HG02884 (cell line): ENCODE results near the gene DMWD.

Experiments used
- ATAC-seq: cut with Tn5 transposase; IDR thresholded peaks from one replicate; pipeline ENCODE4 v1.9.1; 2021; ENCODE audit warnings: mild to moderate bottlenecking, moderate library complexity; ENCODE audit not compliant: unreplicated experiment

Gene DMWD

DNA sequence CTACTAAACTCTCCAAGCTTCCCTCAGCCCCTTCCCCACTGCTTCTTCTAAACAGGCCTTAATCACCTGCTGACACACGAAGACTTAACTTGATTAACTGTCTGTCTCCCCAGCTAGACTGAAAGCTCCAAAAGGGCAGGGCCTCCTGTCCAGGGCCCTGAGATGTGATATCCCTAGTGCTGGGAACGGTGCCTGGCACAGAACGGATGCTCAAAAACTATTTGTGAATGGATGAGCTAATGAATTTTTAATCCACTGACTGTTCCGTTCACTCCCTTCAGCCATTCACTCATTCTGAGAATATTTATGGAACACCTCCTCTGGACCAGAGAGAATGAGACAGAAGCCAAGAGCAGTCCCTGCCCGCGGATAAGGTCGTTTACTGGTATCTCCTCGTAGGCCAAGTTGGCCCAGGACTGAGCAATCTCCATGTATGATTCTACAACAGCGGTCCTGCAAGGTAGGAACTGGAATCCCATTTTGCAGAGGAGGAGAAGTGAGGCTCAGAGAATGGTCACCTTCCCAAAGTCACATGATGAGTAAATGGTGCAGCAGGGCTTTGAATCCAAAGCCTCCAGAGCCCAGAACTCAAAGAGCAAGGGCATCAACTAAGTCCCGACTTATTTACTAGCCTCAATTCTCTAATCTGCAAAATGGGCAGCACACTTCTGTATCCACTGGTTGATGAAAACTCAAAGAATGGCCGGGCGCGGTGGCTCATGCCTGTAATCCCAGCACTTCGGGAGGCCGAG is 3.4 kb downstream of the DMWD start:
- no peak for ATAC-seq

DNA sequence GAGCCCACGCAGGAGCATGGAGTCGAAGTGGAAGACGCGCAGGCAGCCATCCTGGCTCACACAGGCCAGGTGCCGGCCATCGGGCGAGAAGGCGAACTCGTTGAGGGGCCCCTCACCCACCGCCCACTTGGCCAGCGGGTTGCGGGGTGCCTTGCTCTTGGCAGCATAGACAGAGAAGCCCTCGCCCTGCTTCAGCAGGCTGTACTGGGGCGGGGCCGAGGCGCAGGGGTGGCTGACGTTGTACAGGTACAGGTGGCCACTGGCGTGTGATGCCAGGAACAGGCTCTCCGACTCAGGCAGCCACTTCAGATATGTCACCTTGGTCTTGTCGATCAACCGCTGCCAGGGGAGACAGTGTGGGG is 6.1 kb downstream of the DMWD start:
- no peak for ATAC-seq

DNA sequence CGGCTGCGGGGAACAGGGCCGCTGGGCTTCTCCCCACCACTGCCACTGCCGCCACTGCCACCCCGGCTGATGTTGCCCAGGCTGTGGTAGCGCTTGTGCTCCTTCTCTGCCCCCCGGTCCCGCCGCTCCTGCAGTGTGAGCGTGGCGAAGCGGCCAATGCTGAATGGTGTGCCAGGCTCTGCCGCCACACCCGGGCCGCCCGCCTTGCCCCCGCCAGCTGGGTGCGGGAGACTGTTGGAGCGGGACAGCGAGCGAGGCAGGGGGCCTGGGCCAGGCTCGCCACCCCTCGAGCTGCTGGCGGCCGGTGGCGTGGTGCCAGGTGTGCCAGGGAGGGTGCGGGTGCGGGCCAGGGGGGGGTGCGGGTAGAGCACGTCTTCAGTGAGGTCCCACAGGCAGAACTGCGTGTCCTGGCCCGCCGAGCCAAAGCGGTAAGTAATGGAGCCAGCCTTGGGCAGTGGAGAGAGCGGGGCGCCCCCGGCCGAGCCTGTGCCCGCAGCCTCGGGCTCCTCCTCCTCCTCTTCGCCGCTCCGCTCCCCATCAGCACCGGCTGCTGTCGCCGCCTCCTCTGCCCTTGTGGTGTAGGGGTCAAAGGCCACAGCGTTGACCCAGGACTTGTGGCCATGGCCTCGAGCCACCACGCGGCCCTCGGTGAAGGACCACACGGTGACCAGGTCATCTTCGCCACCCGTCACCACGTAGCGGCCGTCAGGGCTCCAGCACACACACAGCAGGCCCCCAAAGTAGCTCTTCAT is 6.7 kb downstream of the DMWD start:
- no peak for ATAC-seq

DNA sequence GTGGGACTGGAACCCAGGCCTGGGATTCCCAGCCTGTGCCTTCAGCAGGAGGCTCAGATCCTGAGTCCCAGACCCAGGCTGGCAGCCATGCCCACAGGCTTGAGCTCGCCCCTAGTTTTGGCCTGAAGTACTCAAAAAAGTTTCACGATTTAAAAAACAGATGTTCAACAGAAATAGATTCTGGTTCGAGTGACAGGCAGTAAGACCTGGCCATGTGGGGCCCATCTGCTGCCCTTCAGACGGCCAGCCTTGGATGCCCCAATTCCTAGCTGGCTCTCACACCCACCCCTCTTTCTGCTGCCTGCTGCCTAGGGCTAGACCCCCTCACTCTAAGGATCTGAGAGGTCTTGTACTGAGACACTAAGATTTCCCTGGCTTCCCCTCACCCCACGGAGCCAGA is 7.5 kb downstream of the DMWD start:
- ATAC-seq: no peak

DNA sequence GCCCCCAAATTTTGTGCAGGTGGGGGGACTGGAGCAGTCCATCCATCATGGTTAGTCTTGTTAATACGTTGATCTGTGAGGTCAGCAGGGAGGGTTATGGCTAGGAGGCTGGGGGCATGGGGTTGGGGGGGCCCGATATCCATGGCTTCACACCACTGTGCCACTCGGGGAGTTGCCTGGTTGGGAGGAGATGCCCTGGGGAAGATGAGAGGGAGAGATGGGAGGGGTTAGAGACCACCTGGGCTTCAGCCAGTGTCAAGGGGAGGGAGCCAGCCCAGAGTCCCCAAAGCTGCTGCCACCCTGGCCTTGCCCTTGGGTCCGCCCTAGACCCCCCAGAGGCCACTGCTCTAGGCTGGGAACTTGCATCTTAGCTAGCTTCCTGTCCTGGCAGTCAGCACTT is 8.5 kb downstream of the DMWD start:
- no peak for ATAC-seq

DNA sequence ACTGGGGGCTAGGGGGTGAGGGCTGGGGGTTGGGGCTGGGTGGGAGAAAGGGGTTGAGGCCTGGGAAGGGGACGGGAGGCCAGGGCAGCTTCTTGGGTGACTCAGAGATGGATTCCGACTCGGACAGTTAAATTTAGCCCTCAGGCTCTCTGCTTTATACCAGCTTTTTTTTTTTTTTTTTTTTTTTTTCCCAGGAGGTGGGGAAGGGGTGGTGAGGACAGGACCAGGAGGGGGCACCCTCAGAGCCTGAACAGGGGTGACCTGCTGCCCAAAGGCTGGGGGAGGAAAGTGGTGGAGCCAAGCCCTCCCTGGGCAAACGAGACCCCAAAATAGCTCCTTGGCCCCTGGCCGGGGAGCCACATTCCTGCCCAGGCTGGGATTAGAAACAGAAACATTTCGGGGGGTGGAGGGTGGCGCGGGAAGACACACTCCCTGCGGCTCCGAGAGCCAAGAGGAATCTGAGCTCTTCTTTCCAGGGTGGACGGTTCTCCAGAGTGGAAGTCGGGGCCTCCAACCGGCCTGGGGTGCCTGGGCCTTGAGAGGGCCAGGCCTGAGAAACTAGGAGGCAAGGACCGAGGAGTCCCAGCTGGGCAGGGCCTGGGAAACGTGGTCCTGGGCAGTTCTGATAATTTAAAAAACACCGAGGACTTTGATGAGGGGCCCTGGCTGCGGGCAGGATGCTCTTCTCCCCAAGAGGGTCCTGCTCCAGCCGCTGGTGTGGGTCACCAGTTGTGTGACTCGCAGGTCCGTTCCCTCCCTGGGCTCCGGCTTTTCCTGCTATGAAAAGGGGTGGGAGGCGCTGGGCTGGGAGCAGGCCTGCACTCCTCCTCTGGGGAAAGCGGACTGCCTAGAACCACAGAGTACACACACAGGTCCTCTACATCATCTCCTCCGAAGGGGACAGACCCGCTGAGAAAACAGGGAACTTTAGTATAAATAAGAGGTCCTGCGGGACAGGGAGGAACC is 9.5 kb downstream of the DMWD start:
- ATAC-seq: no peak

DNA sequence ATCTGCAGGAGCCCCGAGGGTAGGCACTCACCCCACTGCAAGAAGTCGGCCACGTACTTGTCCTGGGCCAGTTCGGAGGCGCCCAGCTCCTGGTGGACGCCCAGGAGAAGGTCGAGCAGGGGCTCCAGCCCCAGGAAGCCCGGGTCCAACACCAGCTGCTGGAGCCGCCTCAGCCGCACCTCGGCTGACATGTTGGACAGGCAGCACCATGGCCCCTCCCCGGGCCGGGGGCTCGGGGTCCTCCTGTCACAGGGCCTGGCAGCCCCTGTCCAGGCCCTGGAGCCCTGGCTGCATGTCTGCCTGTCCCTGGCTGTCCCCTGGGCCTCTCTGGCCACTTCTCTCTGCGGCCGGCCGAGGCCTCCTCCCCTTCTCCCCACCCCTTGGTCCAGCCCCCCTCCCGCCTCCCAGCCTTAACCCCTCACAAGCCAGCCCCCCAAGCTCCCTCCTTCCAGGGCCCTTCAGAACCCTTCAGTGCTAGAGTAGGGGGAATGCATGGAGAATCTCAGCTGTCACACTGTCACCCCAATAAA is 10.4 kb downstream of the DMWD start, which contains the start of gene DMPK:
Gene DMPK, minus strand, starts transcription at position 329 of the 530 bp plus-strand sequence. Its CDS starts 138 bp downstream, at position 191.
- ATAC-seq: no peak

DNA sequence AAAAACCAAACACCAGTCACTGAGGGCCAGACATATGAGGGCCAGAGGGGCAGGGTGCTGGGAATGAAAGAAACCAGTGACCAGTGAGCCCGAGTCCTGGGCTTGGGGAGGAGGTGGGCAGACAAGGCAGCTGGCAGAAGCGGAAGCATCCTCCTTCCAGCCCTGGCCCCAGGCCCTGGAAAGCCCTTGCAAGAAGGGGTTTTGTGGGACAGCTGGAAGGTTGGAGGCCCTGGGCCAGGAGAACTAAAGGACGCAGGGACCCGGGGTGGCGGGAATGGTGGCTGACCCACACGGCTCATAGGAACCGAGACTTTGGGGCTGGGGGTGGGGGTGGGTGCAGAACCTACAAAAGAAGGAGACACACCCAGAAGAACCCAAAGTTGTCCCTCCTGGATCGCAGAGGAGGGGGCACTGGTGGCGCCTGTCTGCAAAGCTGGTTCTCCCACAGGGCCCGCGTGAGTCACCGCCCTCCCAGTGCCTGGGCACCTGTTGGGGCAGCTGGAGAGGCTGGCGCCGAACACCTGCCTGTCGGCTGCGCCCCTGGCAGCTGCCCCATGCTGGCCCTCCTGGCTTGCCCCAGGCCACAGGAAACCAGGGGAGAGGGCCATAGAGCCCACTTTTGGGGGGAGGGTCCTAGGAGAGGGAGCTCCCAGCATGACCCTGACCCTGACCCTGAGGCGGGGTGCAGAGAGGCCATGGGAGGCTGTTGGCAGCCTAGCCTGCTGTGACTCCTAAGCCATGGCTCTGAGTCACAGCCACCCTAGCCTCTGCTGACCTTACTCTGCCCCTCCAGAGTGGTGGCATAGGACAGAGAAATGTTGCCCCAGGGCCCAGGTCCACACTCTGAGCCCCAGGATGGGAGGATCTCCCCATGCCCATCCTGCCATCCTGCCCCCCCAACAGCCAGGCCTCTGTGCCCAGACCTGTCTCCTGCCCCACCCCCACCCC is 11.2 kb downstream of the DMWD start:
- no peak for ATAC-seq

DNA sequence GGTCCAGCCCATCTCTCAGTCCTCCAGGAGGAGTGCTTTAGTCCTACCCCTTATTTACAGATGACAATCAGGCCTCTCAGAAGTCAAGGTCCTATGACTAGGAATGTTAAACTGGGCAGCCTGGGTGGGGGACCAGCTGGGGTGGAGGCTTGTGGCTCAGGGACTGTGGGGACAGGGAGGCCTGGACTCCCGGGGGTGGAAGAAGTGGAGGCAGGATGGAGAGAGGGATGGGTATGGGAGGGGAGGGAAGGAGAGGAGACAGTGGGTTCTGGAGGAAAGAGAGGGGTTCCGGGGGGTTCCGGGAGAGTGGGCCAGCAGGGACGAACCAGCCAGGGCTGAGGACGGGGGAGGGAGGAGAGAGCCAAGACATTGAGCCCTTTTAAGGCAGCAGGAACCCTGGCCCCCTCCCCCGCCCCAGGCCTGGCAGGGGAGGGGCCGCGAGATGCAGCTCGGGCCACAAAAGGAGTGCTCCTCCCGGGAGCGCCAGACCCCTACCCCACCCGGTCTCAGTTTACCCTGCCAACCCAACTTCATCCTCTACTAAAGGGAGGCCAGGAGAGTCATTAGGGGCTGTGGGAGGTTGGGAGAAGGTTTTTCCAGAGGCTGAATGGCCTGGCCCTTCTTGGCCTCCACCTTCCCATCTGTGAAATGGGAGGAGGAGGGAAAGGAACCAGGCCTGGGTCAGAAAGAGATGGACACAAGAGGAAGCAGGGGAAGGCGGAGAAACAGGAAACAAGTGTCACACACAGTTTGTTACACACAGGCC is 12.0 kb downstream of the DMWD start:
- ATAC-seq: no peak

DNA sequence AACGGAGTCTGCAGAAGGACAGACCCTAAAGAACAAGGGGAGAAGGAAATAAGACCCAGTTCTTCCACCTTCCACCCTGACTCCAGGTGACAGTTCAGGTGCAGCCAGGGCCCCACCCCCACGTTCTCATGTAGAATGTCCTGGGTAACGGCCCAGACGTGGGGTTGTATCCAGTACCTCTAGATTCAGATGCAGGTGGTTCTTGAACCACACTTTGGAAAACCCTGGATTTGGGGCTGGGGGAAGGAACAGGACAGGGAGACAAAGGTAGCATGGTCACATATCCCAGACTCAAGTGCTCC is 12.5 kb downstream of the DMWD start:
- ATAC-seq: no peak

DNA sequence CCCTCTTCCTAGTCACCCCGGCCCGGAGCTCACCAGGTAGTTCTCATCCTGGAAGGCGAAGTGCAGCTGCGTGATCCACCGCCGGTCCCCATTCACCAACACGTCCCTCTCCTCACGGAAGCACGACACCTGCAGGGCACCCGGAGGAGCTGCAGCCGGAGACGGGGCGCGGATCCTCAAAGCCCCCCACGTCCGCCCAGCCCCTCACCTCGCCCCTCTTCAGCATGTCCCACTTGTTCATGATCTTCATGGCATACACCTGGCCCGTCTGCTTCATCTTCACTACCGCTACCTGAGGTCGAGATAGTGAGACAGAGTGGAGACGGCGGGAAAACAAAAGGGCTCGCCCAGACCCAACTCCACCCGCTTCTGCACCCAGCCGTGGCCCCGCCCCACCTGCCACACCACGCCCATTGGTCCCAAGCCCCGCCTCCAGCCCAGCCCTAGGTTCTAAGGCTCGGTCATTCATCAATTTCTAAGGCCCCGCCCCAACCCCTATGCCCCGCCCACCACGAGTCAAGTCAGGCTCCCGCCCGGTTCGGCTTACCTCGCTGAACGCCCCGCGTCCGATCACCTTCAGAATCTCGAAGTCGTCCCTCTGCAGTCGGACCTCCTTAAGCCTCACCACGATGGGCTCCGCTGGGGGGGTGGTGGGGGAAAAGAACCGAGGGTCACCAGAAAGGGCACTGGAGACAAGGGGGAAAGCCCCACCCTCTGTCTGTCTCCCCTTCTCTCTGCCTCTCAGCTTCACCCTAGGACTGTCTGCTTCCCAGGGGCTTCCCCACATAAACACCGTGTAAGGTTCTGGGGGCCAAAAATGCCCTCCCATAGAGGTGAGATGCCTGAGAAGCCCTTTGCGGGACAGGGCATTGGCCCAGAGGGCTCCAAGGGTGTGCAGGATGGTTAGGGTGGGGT is 13.2 kb downstream of the DMWD start:
- ATAC-seq: peak; percentile 70

DNA sequence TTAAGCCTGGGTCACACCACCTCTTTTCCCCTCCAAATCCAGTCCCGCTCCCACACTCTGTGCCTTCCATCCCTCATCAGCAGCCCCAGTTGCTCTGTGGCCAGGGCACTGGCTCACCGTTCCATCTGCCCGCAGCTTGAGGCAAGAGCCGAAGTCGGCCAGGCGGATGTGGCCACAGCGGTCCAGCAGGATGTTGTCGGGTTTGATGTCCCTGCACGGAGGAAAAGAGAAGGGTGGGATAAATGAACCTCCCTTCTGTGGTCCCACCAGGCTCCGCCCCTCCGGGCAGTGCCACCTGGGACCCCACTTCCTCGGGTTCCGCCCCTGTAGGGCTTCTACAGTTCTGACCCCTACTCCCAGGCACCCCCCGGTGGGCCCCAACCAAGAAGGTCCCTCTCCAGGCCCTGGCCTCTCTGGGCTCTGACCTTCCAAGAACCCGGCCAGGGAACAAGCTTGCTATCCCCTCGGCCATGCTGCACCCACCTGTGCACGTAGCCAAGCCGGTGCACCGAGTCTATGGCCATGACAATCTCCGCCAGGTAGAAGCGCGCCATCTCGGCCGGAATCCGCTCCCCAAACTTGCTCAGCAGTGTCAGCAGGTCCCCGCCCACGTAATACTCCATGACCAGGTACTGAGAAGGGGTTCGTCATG is 14.5 kb downstream of the DMWD start:
- no peak for ATAC-seq

DNA sequence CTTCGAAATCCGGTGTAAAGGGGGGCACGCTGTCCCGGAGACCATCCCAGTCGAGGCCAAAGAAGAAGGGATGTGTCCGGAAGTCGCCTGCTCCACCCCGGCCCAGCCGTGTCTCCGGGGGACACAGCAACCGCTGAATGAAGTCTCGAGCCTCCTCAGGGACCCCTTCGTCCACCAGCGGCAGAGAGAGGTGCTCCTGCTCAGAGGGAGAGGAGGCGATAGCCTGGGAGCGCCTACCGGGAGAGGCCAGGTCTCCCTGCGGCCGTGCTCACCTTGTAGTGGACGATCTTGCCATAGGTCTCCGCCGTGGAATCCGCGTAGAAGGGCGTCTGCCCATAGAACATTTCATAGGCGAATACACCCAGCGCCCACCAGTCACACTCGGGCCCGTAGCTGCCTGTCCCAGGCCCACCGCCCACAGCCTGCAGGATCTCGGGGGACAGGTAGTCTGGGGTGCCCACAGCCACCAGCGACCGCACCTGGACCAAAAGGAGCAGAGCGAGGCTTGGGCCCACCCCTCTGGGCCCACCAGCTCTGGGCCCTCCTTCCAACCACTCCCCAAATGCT is 15.2 kb downstream of the DMWD start:
- ATAC-seq: no peak

DNA sequence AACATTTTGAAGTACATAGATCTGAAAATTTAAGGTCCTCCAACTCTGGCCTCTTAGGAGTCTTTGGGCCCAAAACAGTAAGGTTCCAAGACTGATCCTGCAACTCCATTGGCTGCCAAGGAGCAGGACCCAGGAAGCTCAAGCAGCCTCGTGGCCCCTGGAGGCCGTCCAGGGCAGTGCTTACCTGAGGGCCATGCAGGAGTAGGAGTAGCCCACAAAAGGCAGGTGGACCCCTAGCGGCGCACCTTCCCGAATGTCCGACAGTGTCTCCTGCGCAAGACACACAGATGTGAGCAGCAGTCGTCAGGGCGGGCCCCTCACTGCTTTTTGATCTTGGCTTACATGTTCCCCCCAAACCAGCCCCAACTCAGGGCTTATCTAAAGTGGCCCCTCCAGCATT is 17.9 kb downstream of the DMWD start:
- no peak for ATAC-seq

DNA sequence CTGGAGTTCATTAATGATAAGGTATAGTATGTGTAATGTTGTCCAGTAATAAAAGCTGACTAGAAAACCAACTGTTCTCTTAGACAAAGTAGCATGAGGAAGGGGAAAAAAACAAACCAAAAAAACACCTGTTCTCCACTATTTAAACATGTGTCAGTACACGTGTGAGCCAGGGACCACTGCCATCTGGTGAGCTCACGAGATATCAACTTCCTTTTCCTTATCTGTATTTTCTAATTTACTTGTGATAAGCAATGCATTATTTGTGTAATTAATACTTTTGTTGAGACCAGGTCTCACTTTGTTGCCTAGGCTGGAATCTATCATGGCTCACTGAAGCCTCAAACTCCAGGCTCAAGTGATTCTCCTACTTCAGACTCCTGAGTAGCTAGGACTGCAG is 19.3 kb downstream of the DMWD start:
- ATAC-seq: no peak

DNA sequence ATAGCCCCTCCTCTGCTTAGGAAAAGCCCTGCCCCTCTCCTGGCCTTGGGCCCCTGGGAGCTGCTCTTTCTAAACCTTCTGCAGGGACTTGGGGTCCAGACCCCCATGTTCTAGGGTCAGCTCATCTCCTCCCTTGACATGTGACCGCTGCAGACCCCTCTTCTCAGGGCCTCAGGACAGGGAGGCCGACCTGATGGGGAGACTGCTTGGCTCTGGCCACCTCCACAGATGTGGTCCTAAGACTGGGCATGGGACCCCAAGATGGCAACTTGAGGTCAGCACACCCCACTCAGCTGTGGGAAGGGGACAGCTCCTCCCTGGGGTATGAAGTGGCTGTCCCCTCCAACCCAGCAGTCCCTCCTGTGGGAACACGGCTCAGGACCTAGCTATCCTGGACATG is 19.7 kb downstream of the DMWD start:
- ATAC-seq: no peak

DNA sequence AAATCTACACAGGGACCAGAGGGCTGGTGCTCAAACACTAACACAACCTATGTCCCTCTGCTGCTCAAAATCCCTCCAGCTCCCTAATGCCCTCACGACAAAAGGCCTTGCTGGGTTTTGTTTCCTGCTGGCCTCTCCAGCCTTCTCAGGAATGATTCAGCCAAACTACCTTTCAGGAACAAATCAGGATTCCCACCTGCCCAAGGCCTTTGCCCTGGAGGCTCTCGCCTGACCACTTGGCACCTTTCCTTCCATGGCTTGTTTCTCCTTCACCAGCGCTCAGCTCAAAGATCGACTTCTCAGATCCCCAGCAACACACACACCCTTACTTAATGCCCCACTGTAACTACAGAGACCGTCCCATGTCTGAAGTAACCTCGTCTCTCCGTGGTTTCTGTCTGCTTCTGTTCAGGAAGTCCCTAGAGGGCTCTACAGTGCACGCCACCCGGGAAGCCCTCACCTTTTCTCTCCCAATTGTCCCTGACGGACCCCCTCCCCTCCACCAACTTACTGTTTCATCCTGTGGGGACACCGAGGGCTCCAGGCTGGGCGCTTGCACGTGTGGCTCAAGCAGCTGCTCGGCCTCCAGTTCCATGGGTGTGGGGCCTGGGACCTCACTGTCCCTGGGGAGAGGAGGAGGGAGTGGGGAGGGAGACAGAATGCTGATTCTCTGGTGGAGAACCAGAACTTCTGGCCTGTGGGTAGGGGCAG is 20.4 kb downstream of the DMWD start:
- no peak for ATAC-seq
